ENCODE results near the gene RETREG3.
"Not testable (repeated sequence)": the region's sequence is repeated elsewhere in the genome, so short reads cannot be mapped to it uniquely, and the experiment has no call there.

RETREG3 gene

DNA sequence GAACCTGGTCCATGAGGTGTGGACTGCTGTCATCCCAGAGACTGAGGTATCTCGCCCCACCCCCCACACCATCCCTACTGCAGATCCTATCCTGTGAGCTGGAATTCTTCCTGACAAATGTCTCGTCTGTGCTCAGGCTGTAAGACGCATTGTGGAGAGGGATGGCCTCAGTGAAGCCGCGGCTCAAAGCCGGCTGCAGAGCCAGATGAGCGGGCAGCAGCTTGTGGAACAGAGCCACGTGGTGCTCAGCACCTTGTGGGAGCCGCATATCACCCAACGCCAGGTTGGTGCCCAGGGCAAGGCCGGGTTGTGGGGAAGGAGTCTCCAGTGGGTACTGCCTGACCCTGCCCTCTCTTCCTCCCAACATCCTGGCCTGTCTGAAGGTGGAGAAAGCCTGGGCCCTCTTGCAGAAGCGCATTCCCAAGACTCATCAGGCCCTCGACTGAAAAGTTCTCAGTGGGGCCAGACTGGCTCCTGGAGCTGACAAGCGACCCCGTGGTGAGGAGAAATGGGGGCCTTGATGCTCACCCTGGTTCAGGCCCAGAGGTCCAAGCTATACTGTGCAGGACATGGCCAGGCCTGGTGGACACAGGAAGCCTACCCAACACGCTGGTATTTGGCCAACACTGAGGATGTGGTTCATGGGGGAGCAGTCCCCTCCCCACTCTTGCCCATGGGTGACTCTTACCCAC is 43.5 kb downstream of the RETREG3 start:
- Histone ChIP-seq H3K4me1 (ENCODE audit: control insufficient read depth, insufficient read depth, low read length) (peaks cover 10% of the 10 kb centered on the region), H3K9me3 (ENCODE audit: control insufficient read depth, insufficient read depth, low read length) (no peaks in the 10 kb centered on the region), H3K4me3 (ENCODE audit: low read depth, low read length) (no peak overlapping the region), H3K27me3 (ENCODE audit: control insufficient read depth, insufficient read depth, low read length) (no peaks in the 10 kb centered on the region), H3K9ac (ENCODE audit: low read depth, low read length) (no peak overlapping the region), H3K36me3 (ENCODE audit: control insufficient read depth, insufficient read depth, low read length) (peaks cover 40% of the 10 kb centered on the region)

DNA sequence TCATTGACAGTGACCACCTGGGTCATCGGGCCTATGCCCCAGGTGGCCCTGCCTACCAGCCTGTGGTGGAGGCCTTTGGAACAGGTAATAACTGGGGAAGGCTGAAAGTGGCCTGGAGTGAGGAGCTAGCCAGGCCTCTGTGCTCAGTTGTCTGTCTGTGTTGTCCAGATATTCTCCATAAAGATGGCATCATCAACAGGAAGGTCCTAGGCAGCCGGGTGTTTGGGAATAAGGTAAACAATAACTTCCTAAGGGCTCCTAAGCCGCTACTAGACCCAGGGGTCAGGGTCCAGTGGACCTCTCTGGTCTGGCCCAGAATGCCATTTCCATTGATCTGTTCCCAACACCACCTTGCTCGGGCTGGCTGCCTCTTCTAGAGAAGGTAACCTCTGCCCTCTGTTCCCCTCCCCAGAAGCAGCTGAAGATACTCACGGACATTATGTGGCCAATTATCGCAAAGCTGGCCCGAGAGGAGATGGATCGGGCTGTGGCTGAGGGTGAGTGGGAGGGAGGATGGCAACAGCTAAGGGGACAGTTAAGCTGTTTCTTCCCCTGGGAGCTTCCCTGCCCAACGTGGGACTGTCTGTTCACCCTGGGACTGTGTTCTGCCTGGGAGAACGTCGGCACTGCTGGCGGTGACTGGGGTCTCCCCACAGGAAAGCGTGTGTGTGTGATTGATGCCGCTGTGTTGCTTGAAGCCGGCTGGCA is 44.2 kb downstream of the RETREG3 start:
- Histone ChIP-seq H3K27me3 (ENCODE audit: control insufficient read depth, insufficient read depth, low read length) (no peaks in the 10 kb centered on the region), H3K4me1 (ENCODE audit: control insufficient read depth, insufficient read depth, low read length) (peaks cover 10% of the 10 kb centered on the region), H3K36me3 (ENCODE audit: control insufficient read depth, insufficient read depth, low read length) (peaks cover 36% of the 10 kb centered on the region), H3K9me3 (ENCODE audit: control insufficient read depth, insufficient read depth, low read length) (no peaks in the 10 kb centered on the region), H3K4me3 (ENCODE audit: low read depth, low read length) (no peak overlapping the region), H3K9ac (ENCODE audit: low read depth, low read length) (no peak overlapping the region)

DNA sequence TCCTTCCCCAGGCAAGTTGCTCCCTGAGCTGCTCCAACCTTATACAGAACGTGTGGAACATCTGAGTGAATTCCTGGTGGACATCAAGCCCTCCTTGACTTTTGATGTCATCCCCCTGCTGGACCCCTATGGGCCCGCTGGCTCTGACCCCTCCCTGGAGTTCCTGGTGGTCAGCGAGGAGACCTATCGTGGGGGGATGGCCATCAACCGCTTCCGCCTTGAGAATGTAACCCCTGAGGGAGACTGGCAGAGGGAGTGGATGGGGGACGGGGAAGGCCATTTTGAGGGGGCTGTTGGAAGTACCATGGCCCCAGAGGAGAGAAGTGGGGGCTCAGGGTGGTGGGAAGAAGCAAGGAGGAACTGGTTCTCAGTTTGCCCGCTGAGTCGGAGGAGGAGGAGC is 45.2 kb downstream of the RETREG3 start:
- H3K27me3 ChIP-seq (ENCODE audit: control insufficient read depth, insufficient read depth, low read length) = no peaks in the 10 kb centered on the region
- peaks cover 26% of the 10 kb centered on the region for H3K36me3 ChIP-seq (ENCODE audit: control insufficient read depth, insufficient read depth, low read length)
- H3K4me3 ChIP-seq (ENCODE audit: low read depth, low read length) = peak overlapping the region; percentile 37
- H3K9ac ChIP-seq (ENCODE audit: low read depth, low read length) = no peak overlapping the region
- H3K4me1 ChIP-seq (ENCODE audit: control insufficient read depth, insufficient read depth, low read length) = peaks cover 10% of the 10 kb centered on the region
- H3K9me3 ChIP-seq (ENCODE audit: control insufficient read depth, insufficient read depth, low read length) = no peaks in the 10 kb centered on the region

DNA sequence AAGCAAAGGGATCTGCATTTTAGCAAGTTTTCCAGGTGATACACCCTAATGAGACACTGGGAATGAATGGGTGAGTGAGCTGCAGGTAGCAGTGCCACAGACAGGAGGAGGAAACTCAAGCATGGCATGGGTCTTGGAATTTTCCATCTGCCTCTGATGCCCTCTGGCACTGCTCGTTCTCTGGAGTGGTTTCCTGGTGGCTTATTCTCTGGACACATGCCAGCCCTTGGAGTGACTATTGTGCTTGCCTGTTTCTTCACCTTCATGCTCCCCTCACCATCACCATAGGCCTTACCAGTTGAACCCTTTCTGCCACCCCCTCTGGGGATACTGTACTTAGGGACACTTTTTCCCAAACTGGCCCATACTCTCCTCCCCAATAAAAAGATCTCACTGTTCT is 45.6 kb downstream of the RETREG3 start:
- Histone ChIP-seq H3K4me3 (ENCODE audit: low read depth, low read length) (peak overlapping the region; percentile 37), H3K9me3 (ENCODE audit: control insufficient read depth, insufficient read depth, low read length) (no peaks in the 10 kb centered on the region), H3K9ac (ENCODE audit: low read depth, low read length) (peak overlapping the region; percentile 24), H3K4me1 (ENCODE audit: control insufficient read depth, insufficient read depth, low read length) (peaks cover 10% of the 10 kb centered on the region), H3K27me3 (ENCODE audit: control insufficient read depth, insufficient read depth, low read length) (no peaks in the 10 kb centered on the region), H3K36me3 (ENCODE audit: control insufficient read depth, insufficient read depth, low read length) (peaks cover 22% of the 10 kb centered on the region)

DNA sequence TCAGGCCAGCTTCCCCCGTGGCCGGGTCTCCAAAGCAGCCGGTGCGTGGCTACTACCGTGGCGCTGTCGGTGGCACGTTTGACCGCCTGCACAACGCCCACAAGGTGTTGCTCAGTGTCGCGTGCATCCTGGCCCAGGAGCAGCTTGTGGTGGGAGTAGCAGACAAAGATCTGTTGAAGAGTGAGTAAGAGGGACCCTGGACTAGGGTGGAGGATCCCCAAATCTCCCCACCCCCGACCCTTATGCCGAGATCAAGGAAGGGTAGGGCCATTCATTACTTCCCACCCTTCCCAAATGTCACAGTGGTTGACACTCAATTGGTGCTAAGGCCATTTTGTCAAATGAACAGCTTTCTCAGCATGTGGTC is 46.0 kb downstream of the RETREG3 start:
- Histone ChIP-seq H3K4me3 (ENCODE audit: low read depth, low read length) (peak overlapping the region; percentile 89), H3K9ac (ENCODE audit: low read depth, low read length) (peak overlapping the region; percentile 93), H3K9me3 (ENCODE audit: control insufficient read depth, insufficient read depth, low read length) (no peaks in the 10 kb centered on the region), H3K36me3 (ENCODE audit: control insufficient read depth, insufficient read depth, low read length) (peaks cover 20% of the 10 kb centered on the region), H3K27me3 (ENCODE audit: control insufficient read depth, insufficient read depth, low read length) (no peaks in the 10 kb centered on the region), H3K4me1 (ENCODE audit: control insufficient read depth, insufficient read depth, low read length) (peaks cover 10% of the 10 kb centered on the region)

DNA sequence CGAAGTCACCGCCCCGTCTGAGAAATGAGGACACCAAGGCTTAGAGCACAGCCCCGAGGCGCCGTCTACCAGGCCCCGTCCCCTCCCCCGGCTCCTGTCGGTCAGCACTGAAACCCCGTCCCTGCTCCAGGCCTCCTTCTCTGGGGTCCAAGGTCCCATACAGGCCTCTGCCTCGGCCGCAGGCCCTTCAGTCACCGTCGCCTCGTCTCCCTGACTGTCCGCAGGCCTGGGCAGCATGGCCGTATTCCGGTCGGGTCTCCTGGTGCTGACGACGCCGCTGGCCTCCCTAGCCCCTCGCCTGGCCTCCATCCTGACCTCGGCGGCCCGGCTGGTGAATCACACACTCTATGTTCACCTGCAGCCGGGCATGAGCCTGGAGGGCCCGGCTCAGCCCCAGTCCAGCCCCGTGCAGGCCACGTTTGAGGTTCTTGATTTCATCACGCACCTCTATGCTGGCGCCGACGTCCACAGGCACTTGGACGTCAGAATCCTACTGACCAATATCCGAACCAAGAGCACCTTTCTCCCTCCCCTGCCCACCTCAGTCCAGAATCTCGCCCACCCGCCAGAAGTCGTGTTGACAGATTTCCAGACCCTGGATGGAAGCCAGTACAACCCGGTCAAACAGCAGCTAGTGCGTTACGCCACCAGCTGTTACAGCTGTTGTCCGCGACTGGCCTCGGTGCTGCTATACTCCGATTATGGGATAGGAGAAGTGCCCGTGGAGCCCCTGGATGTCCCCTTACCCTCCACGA is 46.6 kb downstream of the RETREG3 start:
- Histone ChIP-seq H3K9me3 (ENCODE audit: control insufficient read depth, insufficient read depth, low read length) (no peaks in the 10 kb centered on the region), H3K4me1 (ENCODE audit: control insufficient read depth, insufficient read depth, low read length) (peaks cover 10% of the 10 kb centered on the region), H3K9ac (ENCODE audit: low read depth, low read length) (peak overlapping the region; percentile 93), H3K4me3 (ENCODE audit: low read depth, low read length) (peak overlapping the region; percentile 89), H3K27me3 (ENCODE audit: control insufficient read depth, insufficient read depth, low read length) (no peaks in the 10 kb centered on the region), H3K36me3 (ENCODE audit: control insufficient read depth, insufficient read depth, low read length) (peaks cover 20% of the 10 kb centered on the region)

DNA sequence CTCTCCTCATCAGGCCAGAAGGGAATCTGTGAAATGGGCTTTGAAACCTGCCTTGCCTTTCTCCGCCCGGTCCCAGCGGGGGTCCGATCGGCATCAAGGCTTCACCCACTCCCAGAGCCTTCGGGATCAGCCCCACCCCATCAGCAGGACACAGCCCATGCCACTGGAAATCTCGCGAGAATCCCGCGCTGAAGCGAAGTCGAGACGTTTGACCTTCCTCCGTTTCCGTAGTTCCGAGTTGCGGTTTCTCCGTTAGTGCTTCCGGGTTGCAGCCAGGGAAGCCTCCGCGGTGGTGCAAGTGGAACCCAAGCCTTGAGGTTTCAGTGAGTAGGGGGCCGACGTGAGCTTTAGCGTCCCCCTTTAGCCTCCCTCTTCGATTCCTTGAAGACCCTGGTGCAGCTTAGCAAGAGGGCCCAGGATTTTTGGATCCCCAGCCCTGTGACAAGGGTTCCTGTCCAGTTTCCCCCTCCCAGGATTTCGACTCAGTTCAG is 47.2 kb downstream of the RETREG3 start, which contains the start of gene COASY:
TSS of gene COASY (plus strand) at position 252 of the 491 bp plus-strand sequence. CDS start 475 bp downstream, outside the sequence.
- H3K36me3 ChIP-seq (ENCODE audit: control insufficient read depth, insufficient read depth, low read length) = peaks cover 17% of the 10 kb centered on the region
- peak within 1 kb of the TSS; percentile 93 for H3K9ac ChIP-seq (ENCODE audit: low read depth, low read length)
- H3K27me3 ChIP-seq (ENCODE audit: control insufficient read depth, insufficient read depth, low read length) = no peaks in the 10 kb centered on the region
- H3K4me3 ChIP-seq (ENCODE audit: low read depth, low read length) = peak within 1 kb of the TSS; percentile 89
- peaks cover 10% of the 10 kb centered on the region for H3K4me1 ChIP-seq (ENCODE audit: control insufficient read depth, insufficient read depth, low read length)
- no peaks in the 10 kb centered on the region for H3K9me3 ChIP-seq (ENCODE audit: control insufficient read depth, insufficient read depth, low read length)

DNA sequence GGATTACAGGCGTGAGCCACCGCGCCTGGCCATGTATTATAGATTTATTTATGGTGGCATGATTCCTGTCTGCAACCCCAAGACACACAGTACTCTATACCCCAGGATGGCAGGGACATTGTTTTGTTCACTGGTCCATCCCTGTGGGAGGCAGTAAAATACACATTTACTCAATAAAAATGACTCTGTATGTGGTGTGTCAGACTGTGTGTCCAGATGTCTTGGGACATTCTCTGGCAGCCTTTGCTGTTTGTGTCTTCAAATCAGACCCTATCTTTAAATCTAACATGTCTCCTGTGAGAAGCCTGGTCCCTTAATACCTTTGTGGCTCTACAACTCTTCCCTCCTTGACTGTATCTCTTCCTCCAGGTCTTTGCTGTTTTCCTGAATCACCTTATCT is 48.9 kb downstream of the RETREG3 start:
- Histone ChIP-seq H3K4me1 (ENCODE audit: control insufficient read depth, insufficient read depth, low read length) (peaks cover 8% of the 10 kb centered on the region), H3K4me3 (ENCODE audit: low read depth, low read length) (no peak overlapping the region), H3K9me3 (ENCODE audit: control insufficient read depth, insufficient read depth, low read length) (no peaks in the 10 kb centered on the region), H3K9ac (ENCODE audit: low read depth, low read length) (no peak overlapping the region), H3K27me3 (ENCODE audit: control insufficient read depth, insufficient read depth, low read length) (no peaks in the 10 kb centered on the region), H3K36me3 (ENCODE audit: control insufficient read depth, insufficient read depth, low read length) (peaks cover 8% of the 10 kb centered on the region)

DNA sequence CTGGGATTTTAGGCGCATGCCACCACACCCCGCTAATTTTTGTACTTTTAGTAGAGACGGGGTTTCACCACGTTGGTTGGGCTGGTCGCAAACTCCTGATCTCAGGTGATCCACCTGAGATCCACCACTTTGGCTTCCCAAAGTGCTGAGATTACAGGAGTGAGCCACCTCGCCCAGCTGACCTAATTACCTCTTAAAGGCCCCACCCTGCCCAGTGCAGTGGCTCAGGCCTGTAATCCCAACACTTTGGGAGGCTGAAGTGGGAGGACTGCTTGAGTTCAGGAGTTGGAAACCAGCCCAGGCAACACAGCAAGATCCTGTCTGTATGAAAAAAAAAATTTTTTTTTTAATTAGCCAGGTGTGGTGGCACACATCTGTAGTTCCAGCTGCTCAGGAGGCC is 50.1 kb downstream of the RETREG3 start:
- Histone ChIP-seq H3K27me3 (ENCODE audit: control insufficient read depth, insufficient read depth, low read length) (no peaks in the 10 kb centered on the region), H3K4me3 (ENCODE audit: low read depth, low read length) (no peak overlapping the region), H3K9ac (ENCODE audit: low read depth, low read length) (no peak overlapping the region), H3K4me1 (ENCODE audit: control insufficient read depth, insufficient read depth, low read length) (peaks cover 9% of the 10 kb centered on the region), H3K9me3 (ENCODE audit: control insufficient read depth, insufficient read depth, low read length) (no peaks in the 10 kb centered on the region), H3K36me3 (ENCODE audit: control insufficient read depth, insufficient read depth, low read length) (no peaks in the 10 kb centered on the region)

DNA sequence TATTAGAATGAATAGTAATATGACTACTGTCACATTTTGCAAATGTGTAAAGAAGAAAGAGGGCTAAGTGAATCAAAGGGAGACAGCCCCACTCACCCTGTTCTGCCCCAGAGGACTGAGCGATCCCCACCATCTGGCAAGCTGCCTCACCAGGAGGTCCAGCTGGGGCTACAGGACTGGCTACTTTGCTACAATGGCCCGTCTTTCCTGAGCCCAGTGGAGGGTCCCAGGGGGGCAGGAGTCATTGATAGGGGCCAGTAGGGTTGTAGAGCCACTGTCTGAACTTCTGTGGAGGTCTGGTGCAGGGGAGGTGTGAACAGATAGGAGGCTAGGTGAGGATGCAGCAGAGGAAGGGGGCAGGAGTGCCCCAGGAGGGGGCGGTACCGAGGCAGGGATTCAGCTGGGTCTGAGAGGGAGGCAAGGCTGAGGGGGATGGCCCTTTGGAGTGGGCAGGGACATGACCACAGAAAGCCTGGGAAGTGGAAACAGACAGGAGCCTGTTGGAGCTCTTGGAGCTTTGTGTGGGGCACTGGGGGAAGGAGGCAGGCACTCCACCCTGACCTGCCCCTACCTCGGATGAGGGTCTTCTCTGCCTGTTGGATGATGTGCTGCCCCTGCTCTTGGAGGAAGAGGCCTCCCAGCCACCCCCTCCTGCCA is 53.1 kb downstream of the RETREG3 start:
- H3K9ac ChIP-seq (ENCODE audit: low read depth, low read length); H3K9me3 ChIP-seq (ENCODE audit: control insufficient read depth, insufficient read depth, low read length); H3K4me1 ChIP-seq (ENCODE audit: control insufficient read depth, insufficient read depth, low read length); H3K27me3 ChIP-seq (ENCODE audit: control insufficient read depth, insufficient read depth, low read length); H3K36me3 ChIP-seq (ENCODE audit: control insufficient read depth, insufficient read depth, low read length); H3K4me3 ChIP-seq (ENCODE audit: low read depth, low read length): not testable (repeated sequence)

DNA sequence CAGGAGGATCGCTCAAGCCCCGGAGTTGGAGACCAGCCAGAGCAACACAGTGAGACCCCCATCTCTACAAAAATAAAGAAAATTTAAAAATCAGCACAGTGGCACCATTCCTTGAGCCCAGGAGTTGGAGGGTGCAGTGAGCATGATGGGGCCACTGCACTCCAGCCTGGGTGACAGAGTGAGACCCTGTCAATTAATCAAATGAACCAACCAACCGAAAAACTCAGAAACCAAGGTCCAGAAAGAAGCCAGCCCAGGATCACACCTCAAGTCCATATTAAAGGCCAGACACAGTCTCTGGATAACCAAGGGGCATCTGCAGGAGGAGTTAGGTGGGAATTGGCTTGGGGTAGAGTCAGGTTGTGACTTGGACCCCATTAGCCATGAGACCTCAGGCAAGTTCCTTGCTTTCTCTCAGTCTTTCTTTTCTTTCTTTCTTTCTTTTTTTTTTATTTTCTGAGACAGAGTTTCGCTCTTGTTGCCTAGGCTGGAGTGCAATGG is 54.0 kb downstream of the RETREG3 start:
- peaks cover 2% of the 10 kb centered on the region for H3K4me1 ChIP-seq (ENCODE audit: control insufficient read depth, insufficient read depth, low read length)
- H3K36me3 ChIP-seq (ENCODE audit: control insufficient read depth, insufficient read depth, low read length) = no peaks in the 10 kb centered on the region
- no peaks in the 10 kb centered on the region for H3K27me3 ChIP-seq (ENCODE audit: control insufficient read depth, insufficient read depth, low read length)
- H3K4me3 ChIP-seq (ENCODE audit: low read depth, low read length) = peak overlapping the region; percentile 93
- peak overlapping the region; percentile 76 for H3K9ac ChIP-seq (ENCODE audit: low read depth, low read length)
- H3K9me3 ChIP-seq (ENCODE audit: control insufficient read depth, insufficient read depth, low read length) = no peaks in the 10 kb centered on the region
